HG03066 (cell line): ENCODE results near the gene GJA3.
"Not testable (repeated sequence)": the region's sequence is repeated elsewhere in the genome, so short reads cannot be mapped to it uniquely, and the experiment has no call there.

Experiments used
- ATAC-seq: cut with Tn5 transposase; IDR thresholded peaks from one replicate; pipeline ENCODE4 v1.9.1; 2021; ENCODE audit warnings: low read depth; ENCODE audit not compliant: unreplicated experiment

GJA3 gene

GRCh38 chr13:20153290-20153689 is 7.6 kb downstream of the GJA3 start:
- not testable (repeated sequence) for ATAC-seq

GRCh38 chr13:20151612-20152011 is 9.2 kb downstream of the GJA3 start:
- no peak for ATAC-seq

GRCh38 chr13:20151016-20151415 is 9.8 kb downstream of the GJA3 start:
- no peak for ATAC-seq

- no peak for ATAC-seq
These were observed 10.3 kb downstream of the GJA3 start for GRCh38 chr13:20150561-20150960.

- no peak for ATAC-seq
These were observed 11.1 kb downstream of the GJA3 start for GRCh38 chr13:20149762-20150161.

GRCh38 chr13:20148501-20149183 is 12.2 kb downstream of the GJA3 start:
- ATAC-seq: no peak

- ATAC-seq: no peak
These were observed 14.5 kb downstream of the GJA3 start for GRCh38 chr13:20146381-20146780.

GRCh38 chr13:20145521-20145920 is 15.3 kb downstream of the GJA3 start:
- no peak for ATAC-seq

- ATAC-seq: no peak
These were observed 16.6 kb downstream of the GJA3 start for GRCh38 chr13:20144141-20144850.

- no peak for ATAC-seq
These were observed 17.8 kb downstream of the GJA3 start for GRCh38 chr13:20142927-20143480.

GRCh38 chr13:20142023-20142926 is 18.6 kb downstream of the GJA3 start:
- ATAC-seq: no peak

- ATAC-seq: no peak
These were observed 19.4 kb downstream of the GJA3 start for GRCh38 chr13:20141238-20142022.

- no peak for ATAC-seq
These were observed 20.4 kb downstream of the GJA3 start for GRCh38 chr13:20140487-20140886.

- no peak for ATAC-seq
These were observed 23.0 kb downstream of the GJA3 start for GRCh38 chr13:20137875-20138274.

GRCh38 chr13:20136781-20137703 is 23.8 kb downstream of the GJA3 start:
- no peak for ATAC-seq

GRCh38 chr13:20134732-20135131 is 26.1 kb downstream of the GJA3 start:
- no peak for ATAC-seq

GRCh38 chr13:20132052-20132634 is 28.7 kb downstream of the GJA3 start:
- ATAC-seq: no peak

- ATAC-seq: no peak
These were observed 29.6 kb downstream of the GJA3 start for GRCh38 chr13:20131057-20131832.
